NCI-H1417 treated with DMSO at 0.1 percent for 48 hours (cell line): ENCODE data around the gene TJP3.
"Not testable (repeated sequence)": the region's sequence is repeated elsewhere in the genome, so short reads cannot be mapped to it uniquely, and the experiment has no call there.

Source experiments
- DNase-seq: peaks from one replicate; lab custom pipeline; 2025; lab: John Stamatoyannopoulos, UW

Gene TJP3, protein sequence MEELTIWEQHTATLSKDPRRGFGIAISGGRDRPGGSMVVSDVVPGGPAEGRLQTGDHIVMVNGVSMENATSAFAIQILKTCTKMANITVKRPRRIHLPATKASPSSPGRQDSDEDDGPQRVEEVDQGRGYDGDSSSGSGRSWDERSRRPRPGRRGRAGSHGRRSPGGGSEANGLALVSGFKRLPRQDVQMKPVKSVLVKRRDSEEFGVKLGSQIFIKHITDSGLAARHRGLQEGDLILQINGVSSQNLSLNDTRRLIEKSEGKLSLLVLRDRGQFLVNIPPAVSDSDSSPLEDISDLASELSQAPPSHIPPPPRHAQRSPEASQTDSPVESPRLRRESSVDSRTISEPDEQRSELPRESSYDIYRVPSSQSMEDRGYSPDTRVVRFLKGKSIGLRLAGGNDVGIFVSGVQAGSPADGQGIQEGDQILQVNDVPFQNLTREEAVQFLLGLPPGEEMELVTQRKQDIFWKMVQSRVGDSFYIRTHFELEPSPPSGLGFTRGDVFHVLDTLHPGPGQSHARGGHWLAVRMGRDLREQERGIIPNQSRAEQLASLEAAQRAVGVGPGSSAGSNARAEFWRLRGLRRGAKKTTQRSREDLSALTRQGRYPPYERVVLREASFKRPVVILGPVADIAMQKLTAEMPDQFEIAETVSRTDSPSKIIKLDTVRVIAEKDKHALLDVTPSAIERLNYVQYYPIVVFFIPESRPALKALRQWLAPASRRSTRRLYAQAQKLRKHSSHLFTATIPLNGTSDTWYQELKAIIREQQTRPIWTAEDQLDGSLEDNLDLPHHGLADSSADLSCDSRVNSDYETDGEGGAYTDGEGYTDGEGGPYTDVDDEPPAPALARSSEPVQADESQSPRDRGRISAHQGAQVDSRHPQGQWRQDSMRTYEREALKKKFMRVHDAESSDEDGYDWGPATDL

DNA sequence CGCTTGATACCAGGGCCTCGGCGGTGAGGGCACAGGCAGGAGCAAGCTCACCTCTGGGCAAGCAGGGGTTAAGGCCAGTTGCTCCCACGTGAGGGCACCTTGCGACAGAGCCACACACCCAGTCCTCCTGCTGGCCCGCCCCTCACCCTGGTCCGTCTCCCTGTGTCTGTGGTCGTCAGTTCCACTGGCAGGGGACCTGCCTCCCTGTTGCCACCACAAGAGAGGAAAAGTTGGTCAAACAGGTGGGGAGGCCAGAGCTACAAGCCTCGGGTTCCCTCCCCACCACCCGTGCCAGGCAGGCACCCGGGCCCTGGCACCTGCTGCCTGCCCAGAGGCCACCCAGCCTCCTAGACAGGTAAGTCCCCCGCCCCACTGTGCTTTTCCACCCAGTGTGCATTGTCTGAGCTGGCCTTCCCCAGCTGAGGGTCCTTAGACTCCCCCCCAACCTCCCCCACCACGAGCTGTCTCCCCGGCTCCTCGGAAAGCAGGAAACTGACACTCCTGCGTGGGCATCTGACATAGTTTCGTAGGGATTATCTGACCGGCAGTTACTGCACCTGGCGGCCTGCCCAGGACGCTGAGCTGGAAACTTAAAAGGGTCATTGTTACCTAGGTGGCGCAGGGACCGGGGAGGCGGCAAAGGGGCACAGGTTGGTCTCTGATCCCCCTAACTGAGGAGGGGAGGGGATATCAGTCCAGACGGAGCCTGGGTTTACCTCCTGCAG is at the start of gene TJP3:
TJP3 (plus strand) TSS at position 178 of the 725 bp plus-strand sequence. CDS start 20,049 bp downstream, outside the sequence.
- DNase-seq = no peak

GRCh38 chr19:3658870-3659745 is 49.1 kb upstream of the TJP3 start:
- no peak for DNase-seq

DNA sequence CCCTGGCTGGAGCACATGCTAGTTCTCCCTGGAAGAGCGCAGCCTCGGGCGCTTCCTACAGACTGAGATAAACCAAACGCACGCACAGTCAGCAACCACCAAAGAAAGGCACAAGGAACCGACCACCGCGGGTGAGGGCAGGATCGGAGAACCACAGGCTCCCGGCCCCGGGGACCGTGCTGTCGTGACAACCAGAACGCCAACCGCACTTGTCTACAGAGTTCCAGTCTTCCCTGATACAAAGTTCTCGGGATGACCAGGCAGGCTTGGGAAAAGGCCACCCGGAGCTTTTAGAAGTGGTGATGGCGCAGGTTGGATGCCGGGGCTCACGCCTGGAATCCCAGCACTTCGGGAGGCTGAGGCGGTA is 48.5 kb upstream of the TJP3 start:
- no peak for DNase-seq

GRCh38 chr19:3660493-3661219 is 47.5 kb upstream of the TJP3 start:
- no peak for DNase-seq

- no peak for DNase-seq
Measured at GRCh38 chr19:3661284-3662238, 46.6 kb upstream of the TJP3 start.

GRCh38 chr19:3663838-3664237 is 44.3 kb upstream of the TJP3 start:
- DNase-seq = no peak

- no peak for DNase-seq
Measured at GRCh38 chr19:3664879-3665642, 43.1 kb upstream of the TJP3 start.

GRCh38 chr19:3665681-3666544 is 42.3 kb upstream of the TJP3 start:
- no peak for DNase-seq

DNA sequence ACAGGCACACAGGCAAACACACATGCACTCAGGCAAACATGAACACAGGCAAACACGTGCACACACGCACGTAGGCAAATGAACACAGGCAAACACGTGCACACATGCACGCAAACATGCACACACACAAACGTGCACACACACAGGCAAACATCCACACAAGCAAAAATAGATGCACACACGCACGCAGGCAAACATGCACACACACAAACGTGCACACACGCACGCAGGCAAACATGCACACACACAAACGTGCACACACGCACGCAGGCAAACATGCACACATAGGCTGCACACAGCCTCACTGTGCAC is 41.7 kb upstream of the TJP3 start:
- not testable (repeated sequence) for DNase-seq

DNA sequence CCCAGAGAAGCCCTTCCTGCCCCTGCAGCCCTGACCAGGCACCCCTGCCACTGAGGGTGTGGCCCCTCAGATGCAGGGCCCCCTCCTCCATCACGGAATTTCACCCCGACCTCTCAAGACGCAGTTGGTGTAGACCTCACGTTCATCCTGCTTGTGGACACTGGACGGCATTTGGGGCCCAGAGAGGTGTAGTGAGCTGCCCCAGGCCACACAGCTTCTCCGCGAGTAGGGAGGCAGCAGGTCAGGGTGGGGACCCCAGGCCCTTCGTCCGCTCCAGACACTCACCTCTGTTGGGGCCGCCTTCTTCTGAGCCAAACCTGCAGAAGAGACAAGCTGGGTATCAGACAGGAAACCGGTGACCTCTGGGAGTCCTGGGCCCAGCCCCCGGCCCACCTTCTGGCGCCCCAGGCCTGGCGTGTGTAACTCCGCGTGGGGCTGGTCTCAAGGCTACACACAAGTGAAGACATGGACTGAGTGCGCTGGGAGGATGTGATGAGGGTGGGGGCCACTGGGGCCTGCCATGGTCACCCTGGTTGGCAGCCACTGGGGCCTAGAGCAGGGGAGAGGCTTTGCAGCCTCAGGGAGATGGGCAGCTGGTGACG is 41.0 kb upstream of the TJP3 start:
- DNase-seq = no peak

GRCh38 chr19:3667766-3668165 is 40.4 kb upstream of the TJP3 start:
- DNase-seq = no peak

DNA sequence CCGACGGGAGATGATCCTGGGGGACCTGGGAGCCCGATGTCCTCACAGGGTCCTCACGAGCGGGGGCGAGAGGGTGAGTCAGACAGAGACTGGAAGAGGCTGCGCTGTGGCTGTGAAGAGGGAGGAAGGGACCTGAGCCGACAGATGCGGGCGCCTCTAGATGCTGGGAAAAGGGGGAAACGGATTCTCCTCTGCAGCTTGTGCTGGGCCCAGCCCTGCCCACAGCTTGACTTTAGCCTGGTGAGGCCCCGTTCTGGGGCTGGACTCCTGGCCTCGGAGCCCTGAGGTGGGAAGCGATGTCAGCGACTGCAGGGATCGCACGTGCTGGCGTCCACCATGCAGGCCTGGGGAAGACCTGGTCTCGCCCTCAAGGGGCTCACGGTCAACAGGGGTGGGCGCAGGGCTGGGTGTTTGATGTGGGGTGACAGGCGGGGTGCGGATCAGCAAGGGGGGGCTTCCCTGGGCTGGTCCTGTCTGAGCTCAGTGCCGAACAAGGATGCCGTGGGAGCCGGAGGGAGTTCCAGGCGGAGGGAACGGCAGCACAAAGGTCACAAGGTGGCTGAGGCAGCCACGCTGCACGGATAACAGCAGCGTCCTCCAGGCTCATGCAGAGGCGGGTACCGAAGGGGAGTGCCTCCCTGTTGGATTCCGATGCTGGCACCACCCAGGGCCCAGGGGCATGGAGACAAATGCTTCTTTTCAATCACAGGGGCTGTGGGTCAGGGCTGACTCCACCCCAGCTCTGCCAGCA is 39.7 kb upstream of the TJP3 start:
- DNase-seq = no peak

GRCh38 chr19:3669082-3669946 is 38.9 kb upstream of the TJP3 start:
- no peak for DNase-seq

- DNase-seq = no peak
Measured at GRCh38 chr19:3669947-3670795, 38.0 kb upstream of the TJP3 start.
